Sigmoid colon (tissue), 7 donors: ENCODE results near the gene UVRAG. TPM values are rescaled to one million over a fixed set of nuclear protein-coding genes. Genes with fewer than 3 reads are reported as not detected.
"Not testable (repeated sequence)": the region's sequence is repeated elsewhere in the genome, so short reads cannot be mapped to it uniquely, and the experiment has no call there.

Experiments used
- DNase-seq: peaks from one replicate; pipeline ENCODE4 v3.0.0-alpha.2; 2019
- H3K27ac ChIP-seq, 4 donors: fragments of 200-600 bp; sonication (generic); one replicate each; pipeline ENCODE4 v1.5.1; 2016 to 2019; ENCODE audit warnings: mild to moderate bottlenecking in 1 of 4
- H3K27me3 ChIP-seq, 3 donors: fragments of 200-600 bp; sonication (generic); one replicate each; pipeline ENCODE4 v1.5.1; 2019; ENCODE audit warnings: mild to moderate bottlenecking in 1 of 3
- H3K36me3 ChIP-seq, 4 donors: fragments of 200-600 bp; sonication (generic); one replicate each; pipeline ENCODE4 v1.5.1; 2016 to 2019
- H3K4me1 ChIP-seq, 4 donors: fragments of 200-600 bp; sonication (generic); one replicate each; pipeline ENCODE4 v1.5.1; 2017 to 2019
- H3K4me3 ChIP-seq, 4 donors: fragments of 200-600 bp; sonication (generic); one replicate each; pipeline ENCODE4 v1.5.1; 2017 to 2019; ENCODE audit warnings: mild to moderate bottlenecking in 2 of 4, moderate library complexity in 1 of 4
- H3K9me3 ChIP-seq, 4 donors: fragments of 200-600 bp in 3 of 4; sonication (generic) in 3 of 4; one replicate each; pipeline versions ENCODE4 v1.5.1 to v1.6.1; 2013 to 2019
- CTCF ChIP-seq, 4 experiments: fragments of 450-650 bp in 3 of 4; fragments of 200-600 bp in 1 of 4; IDR thresholded peaks; one replicate each; pipeline ENCODE4 v1.5.1; 2016 to 2019; ENCODE audit warnings: antibody characterized with exemption in 4 of 4, mild to moderate bottlenecking in 3 of 4, moderate library complexity in 2 of 4
- EP300 ChIP-seq, 4 donors: sonication (generic); formaldehyde crosslinking; IDR thresholded peaks; one replicate each; pipeline ENCODE4 v1.6.1; 2017; ENCODE audit warnings: antibody characterized with exemption in 4 of 4
- POLR2A ChIP-seq, 2 donors: fragments of 450-650 bp; IDR thresholded peaks; one replicate each; pipeline ENCODE4 v1.6.1; 2016; ENCODE audit warnings: antibody characterized with exemption in 2 of 2, mild to moderate bottlenecking in 2 of 2, moderate library complexity in 2 of 2
- POLR2AphosphoS5 ChIP-seq, 4 donors: sonication (generic); formaldehyde crosslinking; IDR thresholded peaks; one replicate each; pipeline ENCODE4 v1.6.1; 2017; ENCODE audit warnings: antibody characterized with exemption in 4 of 4
- WGBS, 2 donors: extraction: QIAGEN DNeasy Blood & Tissue Kit; methylation state at CpG; one replicate each; pipeline ENCODE4 v1.1.7; 2013; 5-methylcytosine and 5-hydroxymethylcytosine counted together
- intact Hi-C: fragments of 100-400 bp; cut with DNase I; formaldehyde crosslinking; loops from one replicate; pipeline ENCODE4 v1.15.1; 2023
- polyA plus RNA-seq, 3 donors: library from polyadenylated mRNA; stranded (reverse); fragments of 200-250 nt; gene quantifications; one replicate each; pipeline ENCODE4 v1.2.3, GENCODE V29; 2013
- total RNA-seq, 4 donors: library from RNA; depleted of rRNA; stranded (reverse); fragments of >200 nt; gene quantifications; one replicate each; pipeline ENCODE4 v1.1.0, GENCODE V29; 2016
- donor health status: healthy with polysubstance abuse.
- donor health status: Bipolar disorder and iron deficiency.
- donor health status: healthy.

Gene UVRAG
- total and polyA plus RNA-seq, 7 donors = 4.9 to 43.2 (median 29.3) TPM

DNA sequence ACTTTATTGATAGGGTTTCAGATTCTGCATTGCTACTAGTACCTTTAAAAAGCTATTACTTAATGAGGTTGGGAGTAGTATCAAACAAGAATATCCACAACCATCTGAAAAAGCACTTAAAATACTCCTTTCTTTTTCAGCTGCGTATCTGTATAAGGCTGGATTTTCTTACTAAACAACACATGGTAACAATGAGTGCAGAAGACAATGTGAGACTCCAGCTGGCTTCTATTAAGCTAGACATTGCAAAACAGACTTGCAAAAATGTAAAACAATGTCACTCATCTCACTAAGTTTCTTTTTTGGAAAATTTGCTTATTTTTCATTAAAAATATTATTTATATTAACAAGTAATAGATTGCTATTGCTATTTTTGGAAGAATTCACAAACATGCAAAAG lies 258.7 kb downstream of the UVRAG start:
- WGBS, 2 donors = 85 to 91% methylated on average over 1 of the region's 1 CpG
- TF ChIP-seq CTCF (IDR thresholded peaks at IDR 0.05) (no peak), POLR2AphosphoS5 (IDR thresholded peaks at IDR 0.05) (peak in 1 of 4 donors; percentile 32), EP300 (IDR thresholded peaks at IDR 0.05) (no peak), POLR2A (IDR thresholded peaks at IDR 0.05) (no peak)
- DNase-seq = no peak
- Histone ChIP-seq H3K4me1 (peaks cover 0 to 28% (median 17%) of the 10 kb centered on the region in 4 donors), H3K36me3 (no peaks in the 10 kb centered on the region), H3K27ac (peak overlapping the region in 2 of 4 donors; percentile 0 to 33), H3K9me3 (no peaks in the 10 kb centered on the region), H3K27me3 (no peaks in the 10 kb centered on the region), H3K4me3 (no peak overlapping the region)
- intact Hi-C loops = no loop called here

DNA sequence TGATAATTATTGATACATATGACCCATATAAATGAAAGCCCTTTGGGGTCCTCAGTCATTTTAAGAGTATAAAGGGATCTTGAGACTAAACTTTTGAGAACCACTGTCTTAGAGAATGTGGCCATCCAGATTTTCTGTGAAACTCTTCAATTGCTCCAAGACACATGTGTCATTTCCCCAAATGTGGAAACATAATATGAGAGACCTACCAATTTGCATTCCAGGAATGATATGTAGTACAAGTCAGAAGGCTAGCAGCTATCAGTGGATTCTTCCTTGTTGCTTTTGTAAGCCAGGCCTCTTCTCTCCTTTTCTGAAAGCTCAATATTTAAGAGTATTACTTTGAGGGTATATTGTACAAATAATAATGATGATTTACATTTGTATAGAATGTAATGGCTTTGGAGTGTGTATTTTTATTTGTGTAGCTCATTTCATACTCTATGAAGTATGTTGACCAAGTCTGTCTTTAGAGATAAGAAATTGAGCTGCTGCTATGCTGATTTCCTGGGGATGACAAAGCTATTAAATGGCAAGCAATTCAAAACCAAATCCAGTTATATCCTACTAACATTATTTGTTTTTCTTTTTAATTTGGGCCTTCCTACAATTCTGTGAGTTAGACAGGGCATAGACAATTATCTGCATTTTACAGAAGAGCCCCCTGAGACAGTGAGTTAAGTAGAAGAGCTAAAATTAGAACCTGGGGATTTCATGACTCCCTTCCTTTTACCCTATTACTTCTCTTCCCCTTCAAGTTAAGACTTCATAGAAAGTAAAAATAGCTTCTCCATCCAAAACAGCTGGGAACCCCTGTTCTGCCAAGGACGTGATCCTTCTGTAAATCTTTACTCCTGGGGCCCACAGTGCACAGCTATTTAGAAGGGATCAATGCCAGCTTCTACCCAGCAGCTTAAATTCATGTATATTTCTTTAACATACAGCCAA lies 259.4 kb downstream of the UVRAG start:
- peaks cover 0 to 28% (median 17%) of the 10 kb centered on the region in 4 donors for H3K4me1 ChIP-seq
- peak overlapping the region in 2 of 4 donors; percentile 0 to 33 for H3K27ac ChIP-seq
- H3K36me3 ChIP-seq = no peaks in the 10 kb centered on the region
- DNase-seq = no peak
- TF ChIP-seq POLR2A (IDR thresholded peaks at IDR 0.05) (no peak), EP300 (IDR thresholded peaks at IDR 0.05) (no peak), CTCF (IDR thresholded peaks at IDR 0.05) (no peak), POLR2AphosphoS5 (IDR thresholded peaks at IDR 0.05) (no peak)
- intact Hi-C loops = no loop called here
- no peak overlapping the region for H3K4me3 ChIP-seq
- no peaks in the 10 kb centered on the region for H3K27me3 ChIP-seq
- H3K9me3 ChIP-seq = no peaks in the 10 kb centered on the region
- 49 to 89% methylated on average over 1 of the region's 1 CpG for WGBS, 2 donors

- Histone ChIP-seq H3K9me3 (no peaks in the 10 kb centered on the region), H3K36me3 (no peaks in the 10 kb centered on the region), H3K27me3 (no peaks in the 10 kb centered on the region), H3K27ac (no peak overlapping the region), H3K4me3 (no peak overlapping the region), H3K4me1 (peaks cover 0 to 28% (median 17%) of the 10 kb centered on the region in 4 donors)
- no peak for DNase-seq
- WGBS, 2 donors = 74 to 85% methylated on average over 2 of the region's 2 CpGs
- intact Hi-C loops = no loop called here
- TF ChIP-seq POLR2A (IDR thresholded peaks at IDR 0.05) = no peak
- no peak for TF ChIP-seq CTCF (IDR thresholded peaks at IDR 0.05)
These were observed 260.7 kb downstream of the UVRAG start for GRCh38 chr11:76075716-76076115.

GRCh38 chr11:76076253-76076652 lies 261.2 kb downstream of the UVRAG start:
- H3K27ac ChIP-seq, H3K9me3 ChIP-seq, H3K27me3 ChIP-seq, H3K4me3 ChIP-seq, DNase-seq, intact Hi-C loops, H3K36me3 ChIP-seq: not testable (repeated sequence)
- WGBS, 2 donors = 88 to 95% methylated on average over 4 of the region's 4 CpGs
- H3K4me1 ChIP-seq = peaks cover 0 to 28% (median 17%) of the 10 kb centered on the region in 4 donors

DNA sequence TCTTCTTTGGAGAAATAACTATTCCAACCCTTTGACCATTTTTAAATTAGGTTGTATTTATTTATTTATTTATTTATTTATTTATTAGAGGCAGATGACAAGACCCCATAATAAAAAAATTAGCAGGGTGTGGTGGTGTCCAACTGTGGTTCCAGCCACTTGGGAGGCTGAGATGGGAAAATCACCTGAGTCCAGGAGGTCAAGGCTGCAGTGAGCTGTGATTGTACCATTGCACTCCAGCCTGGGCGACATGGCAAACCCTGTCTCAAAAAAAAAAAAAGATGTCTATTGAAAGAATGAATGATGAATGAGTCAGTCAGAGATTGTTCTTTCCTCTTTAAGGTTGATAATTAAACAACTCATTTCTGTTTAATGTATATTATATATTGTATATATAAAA lies 261.7 kb downstream of the UVRAG start:
- H3K36me3 ChIP-seq = no peaks in the 10 kb centered on the region
- H3K9me3 ChIP-seq = no peaks in the 10 kb centered on the region
- no peaks in the 10 kb centered on the region for H3K27me3 ChIP-seq
- H3K4me1 ChIP-seq = peaks cover 0 to 28% (median 17%) of the 10 kb centered on the region in 4 donors
- TF ChIP-seq CTCF (IDR thresholded peaks at IDR 0.05) = no peak
- 72 to 79% methylated on average over 1 of the region's 1 CpG for WGBS, 2 donors
- intact Hi-C loops = no loop called here
- no peak overlapping the region for H3K4me3 ChIP-seq
- no peak overlapping the region for H3K27ac ChIP-seq
- DNase-seq = no peak
